Measurements from ENCODE around the gene CELF2. TPM values are rescaled to one million over a fixed set of nuclear protein-coding genes. Genes with fewer than 3 reads are reported as not detected.
"Not testable (repeated sequence)": the region's sequence is repeated elsewhere in the genome, so short reads cannot be mapped to it uniquely, and the experiment has no call there.

CELF2 gene
- polyA plus RNA-seq, 4 donors: 9.6 to 20.5 (median 13.8) TPM

DNA sequence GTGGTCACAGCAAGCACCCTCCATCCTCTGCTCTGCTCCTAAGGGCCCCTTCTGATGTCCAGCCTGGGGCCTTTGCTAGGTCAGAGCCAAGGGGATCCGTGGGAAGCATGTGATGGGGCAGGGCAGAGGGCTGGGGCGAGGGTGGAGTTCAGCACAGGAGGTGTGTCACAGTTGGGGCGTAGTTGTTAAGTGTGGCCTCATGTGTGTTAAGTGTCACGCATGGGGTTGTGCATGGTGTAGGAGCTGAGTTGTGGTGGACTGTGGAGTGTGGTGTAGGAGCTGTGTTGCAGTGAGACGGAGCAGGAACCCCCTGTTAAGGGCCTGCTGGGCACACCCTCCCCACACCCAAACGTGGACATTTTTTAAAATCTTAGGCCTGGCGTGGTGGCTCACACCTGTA, 345.8 kb downstream of the CELF2 start:
- no peak for DNase-seq (ENCODE audit: low read depth in 4 of 4, low spot score in 3 of 4)

DNA sequence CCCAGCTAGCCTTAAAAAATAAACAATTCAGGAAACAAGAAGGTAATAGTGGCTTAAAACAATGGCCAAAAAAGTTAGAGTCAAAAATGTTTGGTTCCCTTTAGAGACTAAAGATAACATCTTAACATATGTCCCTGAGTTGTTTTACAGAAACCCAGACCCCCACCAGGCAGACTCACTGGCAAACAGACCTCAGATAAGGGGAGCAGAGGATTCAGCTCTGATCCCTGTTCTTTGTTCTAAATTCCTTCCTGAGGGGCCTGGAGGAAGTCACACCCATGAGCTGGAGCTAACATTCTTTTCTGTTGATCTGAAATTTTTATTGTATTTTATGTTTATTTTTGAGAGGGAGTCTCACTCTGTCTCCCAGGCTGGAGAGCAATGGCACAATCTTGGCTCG, 346.6 kb downstream of the CELF2 start:
- no peak for DNase-seq (ENCODE audit: low read depth in 4 of 4, low spot score in 3 of 4)

DNA sequence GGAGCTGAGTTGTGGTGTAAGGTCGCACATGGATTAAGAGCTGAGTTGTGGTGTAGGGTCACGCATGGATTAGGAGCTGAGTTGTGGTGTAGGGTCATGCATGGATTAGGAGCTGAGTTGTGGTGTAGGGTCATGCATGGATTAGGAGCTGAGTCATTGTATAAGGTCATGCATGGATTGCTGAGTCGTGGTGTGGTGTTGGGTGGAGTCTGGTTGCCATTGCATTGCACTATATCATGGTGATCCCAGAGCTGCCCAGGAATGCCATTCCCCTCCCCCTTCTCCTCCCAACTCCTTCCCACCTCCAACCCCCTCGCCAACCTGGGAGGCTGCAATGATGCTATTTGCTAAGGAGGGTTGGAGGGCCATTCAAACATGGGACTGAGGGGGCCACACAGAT, 349.2 kb downstream of the CELF2 start:
- not testable (repeated sequence) for DNase-seq (ENCODE audit: low read depth in 4 of 4, low spot score in 3 of 4)

DNA sequence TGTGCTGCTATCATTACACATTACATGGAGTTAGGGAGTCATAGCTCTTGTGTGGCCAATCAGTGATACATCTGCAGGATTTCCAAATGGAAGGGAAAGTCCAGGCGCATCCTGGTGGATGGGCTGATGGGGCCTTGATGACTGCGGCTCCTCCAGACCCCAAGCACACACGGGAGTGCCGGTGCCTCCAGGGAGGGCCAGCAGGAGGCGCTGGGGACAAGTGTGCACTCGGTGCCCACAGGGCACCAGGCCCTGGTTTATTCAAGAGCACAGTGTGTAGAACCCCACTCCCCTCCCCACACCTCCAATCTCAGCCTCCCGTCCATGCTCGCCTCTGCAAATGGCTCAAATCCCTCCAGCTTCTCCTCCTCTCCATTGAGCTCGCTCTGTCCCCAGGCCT, 349.8 kb downstream of the CELF2 start:
- DNase-seq (ENCODE audit: low read depth in 4 of 4, low spot score in 3 of 4): no peak

DNA sequence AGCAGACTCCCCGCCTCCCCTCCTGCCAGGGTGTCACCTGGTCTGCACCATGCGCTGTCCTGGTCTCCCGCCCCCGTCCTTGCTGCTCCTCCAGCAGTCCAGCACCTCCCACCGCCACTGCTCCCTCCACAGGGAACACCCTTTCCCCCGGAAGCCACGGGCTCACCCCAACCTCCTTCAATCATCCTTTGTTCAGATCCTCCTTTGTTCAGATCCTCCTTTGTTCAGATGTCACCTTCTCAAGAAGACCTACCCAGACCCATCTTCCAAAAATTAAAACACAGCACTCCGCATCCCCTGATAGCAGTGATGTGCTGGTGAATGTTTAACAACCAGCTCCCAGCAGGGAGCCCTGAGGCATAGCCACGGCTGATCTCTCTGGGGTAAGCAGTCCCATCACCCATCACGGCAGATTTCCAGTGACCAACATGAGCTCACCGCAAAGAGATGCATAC, 356.1 kb downstream of the CELF2 start:
- DNase-seq (ENCODE audit: low read depth in 4 of 4, low spot score in 3 of 4): no peak

DNA sequence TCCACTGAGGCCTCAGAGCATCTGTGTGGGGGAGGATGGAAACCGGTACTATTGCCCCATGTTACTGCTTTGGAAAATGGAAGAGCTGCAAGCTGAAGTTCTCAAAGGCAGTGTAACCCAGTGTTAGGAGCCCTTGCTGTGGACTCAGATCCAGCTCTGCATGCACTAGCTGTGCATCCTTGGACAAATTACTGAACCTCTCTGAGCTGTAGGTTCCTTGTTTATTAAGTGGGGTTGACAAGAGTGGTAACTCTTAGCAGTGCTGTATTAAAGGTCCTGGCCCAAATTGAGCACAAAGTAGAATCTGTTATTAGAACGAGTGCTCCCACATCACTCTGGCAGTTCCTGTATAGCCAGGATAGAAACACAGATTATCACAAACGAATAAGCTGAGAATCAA, 359.6 kb downstream of the CELF2 start:
- DNase-seq (ENCODE audit: low read depth in 4 of 4, low spot score in 3 of 4): no peak

DNA sequence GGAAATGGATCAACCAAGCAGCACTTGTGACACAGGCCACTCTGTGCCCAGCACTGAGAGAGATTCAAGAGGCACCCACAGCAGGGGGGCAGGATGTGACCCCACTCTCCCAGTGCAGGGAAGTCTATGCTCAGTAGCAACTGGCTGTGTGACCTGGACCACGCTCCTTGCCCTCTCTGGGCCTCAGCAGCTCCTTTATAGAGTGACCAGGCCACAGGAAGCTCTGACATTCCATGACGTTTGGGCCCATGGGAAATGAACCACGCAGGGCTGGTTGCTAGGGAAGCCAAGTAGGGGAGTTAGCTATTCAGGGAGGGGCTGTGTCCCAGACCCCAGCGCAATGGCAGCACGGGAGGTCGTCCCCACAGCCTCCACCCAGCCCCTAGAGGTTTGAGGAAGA, 361.2 kb downstream of the CELF2 start:
- DNase-seq (ENCODE audit: low read depth in 4 of 4, low spot score in 3 of 4): no peak

DNA sequence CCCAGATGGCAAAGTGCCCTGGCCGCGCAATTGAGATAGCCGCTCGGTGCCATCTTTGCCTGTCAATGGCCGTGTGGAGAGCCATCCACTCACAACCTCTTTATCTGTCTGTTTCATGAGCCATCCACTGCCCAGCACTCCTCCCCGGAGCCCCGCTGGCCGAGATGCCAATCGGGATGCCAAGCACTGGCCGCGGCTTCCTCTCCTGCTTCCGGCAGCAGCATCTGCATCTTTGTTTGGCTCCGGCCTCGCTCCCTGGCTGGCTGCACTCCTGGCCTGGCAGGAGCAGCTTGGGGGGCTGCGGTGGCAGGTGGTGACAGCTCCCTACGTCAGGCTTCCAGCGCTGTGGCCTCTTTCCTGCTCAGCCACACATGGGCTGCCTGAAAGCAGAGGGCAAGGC, 362.1 kb downstream of the CELF2 start:
- no peak for DNase-seq (ENCODE audit: low read depth in 4 of 4, low spot score in 3 of 4)

DNA sequence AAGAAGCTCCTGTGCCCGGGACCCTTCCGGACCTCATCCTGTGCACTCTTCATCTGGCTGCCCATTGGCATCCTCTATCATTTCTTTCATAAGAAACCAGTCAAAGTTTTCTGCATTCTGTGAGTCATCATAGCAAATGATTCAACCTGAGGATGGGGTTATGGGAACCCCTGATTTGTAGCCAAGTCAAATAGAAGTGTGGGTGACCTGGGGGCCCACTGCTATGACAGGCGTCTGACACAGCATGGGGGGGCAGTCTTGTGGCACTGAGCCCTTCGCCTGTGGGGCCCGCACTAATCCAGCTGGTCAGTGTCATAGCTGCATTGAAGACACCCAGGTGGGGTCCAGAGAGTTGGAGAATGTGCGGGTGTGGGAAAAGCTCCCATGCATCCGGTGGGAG, 363.4 kb downstream of the CELF2 start:
- no peak for DNase-seq (ENCODE audit: low read depth in 4 of 4, low spot score in 3 of 4)

DNA sequence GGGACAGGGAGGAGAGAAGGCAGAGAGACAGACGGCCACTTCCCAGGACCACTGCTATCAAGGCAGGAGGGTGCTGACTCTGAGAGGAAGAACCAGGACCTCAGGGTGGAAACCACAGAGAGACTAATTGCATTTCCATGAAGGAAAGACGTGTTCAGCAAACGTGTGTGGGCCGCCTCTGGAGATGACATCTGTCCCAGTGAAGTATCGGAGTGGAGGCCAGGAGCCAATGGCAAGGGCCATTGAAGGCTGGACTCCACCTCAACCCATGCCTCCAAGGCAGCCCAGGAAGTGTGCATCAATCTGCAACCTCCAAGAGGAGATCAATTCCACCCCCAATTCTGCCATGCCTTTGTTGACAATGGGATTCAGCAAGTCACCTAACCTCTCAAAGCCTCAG, 363.8 kb downstream of the CELF2 start:
- no peak for DNase-seq (ENCODE audit: low read depth in 4 of 4, low spot score in 3 of 4)

DNA sequence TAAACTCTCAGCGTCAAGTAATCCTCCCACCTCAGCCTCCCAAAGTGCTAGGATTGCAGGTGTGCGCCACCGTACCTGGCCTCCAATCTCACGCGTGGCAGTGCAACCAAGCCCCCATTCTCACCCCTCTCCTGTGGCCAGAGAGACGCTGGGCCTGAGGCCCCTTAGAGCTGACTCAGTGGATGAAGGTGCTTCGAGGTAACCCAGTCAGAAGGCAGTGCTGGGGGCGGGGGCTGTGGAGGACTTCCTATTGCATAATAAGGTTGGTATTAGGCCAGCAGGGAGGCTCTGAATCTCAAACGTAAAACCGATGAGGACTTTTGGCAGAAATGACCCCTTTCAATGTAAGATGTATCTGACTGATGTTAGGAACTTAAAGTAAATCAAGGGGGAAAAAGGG, 364.5 kb downstream of the CELF2 start:
- no peak for DNase-seq (ENCODE audit: low read depth in 4 of 4, low spot score in 3 of 4)

DNA sequence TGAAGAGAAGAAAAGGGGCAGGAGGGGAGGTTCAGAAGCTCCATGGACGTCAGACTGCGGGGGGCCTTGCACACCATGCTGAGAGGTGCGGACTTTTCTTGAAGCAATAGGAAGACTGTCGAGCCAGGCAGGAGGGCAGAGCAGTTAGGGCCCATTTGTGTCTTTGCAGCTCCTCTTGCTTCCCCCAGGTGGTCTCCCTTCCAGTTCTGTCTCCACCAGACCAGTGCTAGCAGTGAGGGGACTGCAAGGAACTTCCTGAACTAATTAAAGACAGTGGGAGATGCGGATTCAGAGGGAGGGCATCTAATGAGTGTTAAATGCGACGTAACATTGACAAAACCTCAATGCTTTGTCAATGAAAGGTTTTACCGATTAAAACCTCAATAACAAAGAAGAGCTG, 368.4 kb downstream of the CELF2 start:
- DNase-seq (ENCODE audit: low read depth in 4 of 4, low spot score in 3 of 4): no peak

Data from left renal pelvis (tissue), 4 donors.